ENCODE measurements around the gene DNM1L. TPM values are rescaled to one million over a fixed set of nuclear protein-coding genes. Genes with fewer than 3 reads are reported as not detected.
A peak's percentile ranks its signal among the peaks of the same experiment; 100 is the strongest.

The DNM1L gene
- 64.2 TPM for total RNA-seq

DNA sequence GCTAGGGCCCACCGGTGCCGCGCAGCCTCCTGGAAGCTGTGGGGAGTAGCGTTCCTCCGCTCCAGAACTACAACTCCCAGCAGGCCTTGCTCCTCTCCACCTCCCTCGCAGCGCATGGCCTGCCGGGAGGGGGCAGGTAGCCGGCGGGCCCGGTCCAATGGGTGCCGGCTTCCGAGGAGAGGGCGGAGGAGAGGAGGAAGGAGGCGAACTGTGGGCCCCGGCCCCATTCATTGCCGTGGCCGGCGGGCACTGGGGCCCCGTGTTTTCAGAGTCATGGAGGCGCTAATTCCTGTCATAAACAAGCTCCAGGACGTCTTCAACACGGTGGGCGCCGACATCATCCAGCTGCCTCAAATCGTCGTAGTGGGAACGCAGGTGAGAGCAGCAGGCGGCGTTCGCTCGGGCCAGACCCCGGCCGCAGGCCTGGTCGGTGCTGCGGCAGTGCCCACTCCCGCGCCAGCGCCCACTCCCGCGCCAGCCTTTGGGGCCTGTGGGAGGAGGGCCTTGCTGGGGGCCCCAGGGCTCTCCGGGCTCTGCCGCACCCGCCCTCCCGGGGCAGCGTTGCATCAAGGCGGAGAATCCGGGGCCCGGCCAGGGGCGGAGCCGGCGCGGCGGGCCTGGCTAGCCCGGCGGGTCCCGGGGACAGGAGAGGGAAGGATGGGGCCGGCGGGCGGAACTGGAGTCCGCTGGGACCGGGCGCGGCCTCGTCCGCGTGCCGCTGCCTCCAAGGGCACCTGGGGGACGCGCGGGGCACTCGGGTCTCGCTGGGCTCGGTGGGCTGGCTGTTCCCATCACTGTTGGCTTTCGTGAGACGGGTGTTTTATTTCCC lies at the start of gene DNM1L:
Gene DNM1L, plus strand, starts transcription at position 211 of the 829 bp plus-strand sequence. Its CDS starts 63 bp downstream, at position 274.
- peak; percentile 95 for DNase-seq (ENCODE audit: low spot score)

DNA sequence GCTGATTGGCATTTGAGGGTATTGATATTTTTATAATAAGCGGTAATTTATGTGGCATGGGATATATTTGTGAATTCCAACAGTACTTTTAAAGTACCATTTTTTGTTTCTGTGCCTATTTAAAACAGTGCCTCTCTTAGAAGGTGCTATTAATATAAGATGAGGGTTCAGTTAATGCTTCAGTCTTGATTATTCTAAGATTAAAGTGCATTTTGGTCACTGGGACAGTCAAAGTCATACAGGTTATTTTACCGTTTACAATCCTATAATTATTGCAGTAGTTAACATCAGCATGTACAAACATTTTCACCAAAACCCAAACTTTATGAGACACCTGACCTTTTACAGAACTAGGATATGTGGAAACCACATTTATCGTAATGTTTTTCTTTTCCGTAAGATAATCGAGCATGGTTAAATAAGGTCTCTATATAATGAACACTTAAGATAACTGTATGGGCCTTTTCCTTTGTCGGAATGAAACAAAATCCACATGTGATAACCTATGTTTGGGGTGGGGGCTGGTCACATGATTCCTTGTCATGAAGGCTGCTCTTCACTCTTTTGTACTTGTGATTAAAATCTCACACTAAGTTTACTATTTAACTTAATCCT lies 37.7 kb upstream of the DNM1L start:
- no peak for DNase-seq (ENCODE audit: low spot score)
- no peak for ATAC-seq
- intact Hi-C loops (cut with DNase I): no loop called here

More for the DNA sequence above, at the start of gene DNM1L:
- ATAC-seq: peak; percentile 99
- intact Hi-C loops (cut with DNase I): loop anchor here (10.0 kb wide), 1 partner anchor 315 kb away; no protein-coding TSS in a partner anchor

DNA sequence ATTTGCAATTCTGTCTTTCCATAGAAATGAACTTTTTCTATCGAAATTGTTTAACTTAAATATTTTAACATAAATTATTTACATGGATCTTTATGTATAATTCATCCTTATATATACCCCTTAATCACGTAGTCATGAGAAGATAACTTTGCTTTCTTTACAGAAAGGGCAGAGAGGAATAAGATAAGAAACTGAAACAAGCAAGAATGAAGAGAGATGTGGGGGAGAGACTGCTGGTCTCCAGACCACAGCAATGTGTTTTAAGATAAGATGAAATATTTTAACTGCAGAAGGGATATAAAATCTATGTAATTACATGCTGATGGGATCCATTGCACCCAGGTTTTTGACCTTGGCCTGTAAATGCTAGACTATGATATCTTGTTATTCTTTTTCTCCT lies 34.7 kb upstream of the DNM1L start:
- ATAC-seq (no peak), DNase-seq (ENCODE audit: low spot score) (no peak)
- intact Hi-C loops (cut with DNase I): no loop called here

- intact Hi-C loops (cut with DNase I): no loop called here
- DNase-seq (ENCODE audit: low spot score): no peak
- no peak for ATAC-seq
Observed at GRCh38 chr12:32647275-32647674, 31.8 kb upstream of the DNM1L start.

GRCh38 chr12:32650508-32650907 lies 28.6 kb upstream of the DNM1L start:
- DNase-seq (ENCODE audit: low spot score) (no peak), ATAC-seq (no peak)
- intact Hi-C loops (cut with DNase I): loop anchor here (10.0 kb wide), 1 partner anchor 196 kb away; no protein-coding TSS in a partner anchor

DNA sequence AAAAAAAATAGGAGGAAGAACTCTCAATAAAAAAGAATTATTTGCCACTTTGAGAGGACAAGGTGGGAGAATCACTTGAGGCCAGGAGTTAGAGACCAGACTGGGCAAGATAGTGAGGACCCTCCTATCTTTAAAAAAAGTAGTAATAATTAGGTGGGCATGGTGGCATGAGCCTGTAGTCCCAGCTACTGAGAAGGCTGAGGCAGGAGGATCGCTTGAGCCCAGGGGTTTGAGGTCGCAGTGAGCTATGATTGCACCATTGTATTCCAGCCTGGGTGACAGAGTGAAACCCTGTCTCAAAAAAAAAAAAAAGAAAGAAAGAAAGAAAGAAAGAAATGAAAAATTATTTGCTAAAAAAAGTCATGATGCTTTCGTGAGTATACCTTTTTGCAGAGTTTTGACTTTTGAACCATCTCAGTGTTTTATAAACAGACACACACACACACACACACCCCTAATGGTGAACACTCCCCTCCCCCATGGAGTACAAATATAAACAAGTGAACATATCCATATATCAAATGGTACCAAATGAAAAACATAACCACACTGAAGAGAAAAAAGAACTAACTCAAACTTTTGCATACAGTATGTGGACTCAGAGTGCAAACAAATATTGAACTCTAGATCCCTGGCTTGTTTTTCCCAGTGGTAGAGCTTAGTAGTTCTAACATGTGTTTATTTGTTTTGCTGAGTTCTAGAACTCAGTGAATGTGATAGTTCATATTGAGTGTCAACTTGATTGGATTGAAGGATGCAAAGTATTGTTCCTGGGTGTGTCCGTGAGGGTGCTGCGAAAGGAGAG lies 27.7 kb upstream of the DNM1L start:
- ATAC-seq: no peak
- intact Hi-C loops (cut with DNase I): loop anchor here (10.0 kb wide), 1 partner anchor 197 kb away; no protein-coding TSS in a partner anchor
- DNase-seq (ENCODE audit: low spot score): no peak

DNA sequence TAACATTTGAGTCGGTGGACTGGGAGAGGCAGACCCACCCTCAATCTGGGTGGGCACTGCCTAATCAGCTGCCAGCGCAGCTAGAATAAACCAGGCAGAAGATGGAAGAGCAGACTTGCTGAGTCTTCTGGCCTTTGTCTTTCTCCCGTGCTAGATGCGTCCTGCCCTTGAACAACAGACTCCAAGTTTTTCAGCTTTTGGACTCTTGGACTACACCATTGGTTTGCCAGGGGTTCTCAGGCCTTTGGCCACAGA lies 27.2 kb upstream of the DNM1L start:
- no peak for ATAC-seq
- intact Hi-C loops (cut with DNase I): loop anchor here (10.0 kb wide), 1 partner anchor 197 kb away; no protein-coding TSS in a partner anchor
- no peak for DNase-seq (ENCODE audit: low spot score)

- ATAC-seq (no peak), DNase-seq (ENCODE audit: low spot score) (no peak)
- intact Hi-C loops (cut with DNase I): loop anchor here (10.0 kb wide), 1 partner anchor 205 kb away; no protein-coding TSS in a partner anchor
Observed at GRCh38 chr12:32659908-32660440, 19.1 kb upstream of the DNM1L start.

DNA sequence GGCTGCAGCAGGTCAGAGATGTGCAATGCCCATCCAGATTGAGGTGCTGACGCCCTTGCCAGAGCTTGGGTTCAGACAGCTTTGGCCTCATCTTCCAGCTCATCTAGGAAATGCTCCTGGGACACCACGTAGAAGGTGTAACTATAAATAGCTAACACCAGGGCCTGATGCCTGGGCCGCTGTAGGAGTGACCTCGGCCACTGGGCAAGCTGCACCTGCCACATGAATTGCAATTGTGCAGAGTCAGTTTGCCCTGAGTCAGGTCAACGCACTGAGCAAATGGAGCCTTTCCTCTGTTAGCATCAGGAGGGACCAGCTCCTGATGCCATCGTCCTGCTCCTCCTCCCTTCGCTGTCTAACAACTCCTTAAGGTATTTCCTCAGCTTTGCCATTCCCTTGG lies 17.4 kb upstream of the DNM1L start:
- DNase-seq (ENCODE audit: low spot score) (no peak), ATAC-seq (no peak)
- intact Hi-C loops (cut with DNase I): no loop called here

- intact Hi-C loops (cut with DNase I): no loop called here
- no peak for DNase-seq (ENCODE audit: low spot score)
- no peak for ATAC-seq
Observed at GRCh38 chr12:32662665-32663064, 16.4 kb upstream of the DNM1L start.

DNA sequence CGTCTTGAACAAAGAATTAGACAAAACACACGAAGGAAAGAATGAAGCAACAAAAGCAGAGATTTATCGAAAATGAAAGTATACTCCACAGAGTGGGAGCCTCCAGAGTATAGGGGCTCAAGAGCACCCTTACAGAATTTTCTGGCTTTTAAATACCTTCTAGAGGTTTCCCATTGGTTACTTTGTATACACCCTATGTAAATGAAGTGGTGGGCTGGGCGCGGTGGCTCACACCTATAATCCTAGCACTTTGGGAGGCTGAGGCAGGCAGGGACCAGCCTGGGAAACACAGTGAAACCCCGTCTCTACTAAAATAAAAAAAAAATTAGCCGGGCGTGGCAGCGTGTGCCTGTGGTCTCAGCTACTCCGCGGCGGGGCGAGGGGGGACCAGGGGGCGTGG lies 13.1 kb upstream of the DNM1L start:
- ATAC-seq (no peak), DNase-seq (ENCODE audit: low spot score) (no peak)
- intact Hi-C loops (cut with DNase I): no loop called here

GRCh38 chr12:32669584-32669983 lies 9.5 kb upstream of the DNM1L start:
- no peak for ATAC-seq
- intact Hi-C loops (cut with DNase I): no loop called here
- DNase-seq (ENCODE audit: low spot score): no peak

DNA sequence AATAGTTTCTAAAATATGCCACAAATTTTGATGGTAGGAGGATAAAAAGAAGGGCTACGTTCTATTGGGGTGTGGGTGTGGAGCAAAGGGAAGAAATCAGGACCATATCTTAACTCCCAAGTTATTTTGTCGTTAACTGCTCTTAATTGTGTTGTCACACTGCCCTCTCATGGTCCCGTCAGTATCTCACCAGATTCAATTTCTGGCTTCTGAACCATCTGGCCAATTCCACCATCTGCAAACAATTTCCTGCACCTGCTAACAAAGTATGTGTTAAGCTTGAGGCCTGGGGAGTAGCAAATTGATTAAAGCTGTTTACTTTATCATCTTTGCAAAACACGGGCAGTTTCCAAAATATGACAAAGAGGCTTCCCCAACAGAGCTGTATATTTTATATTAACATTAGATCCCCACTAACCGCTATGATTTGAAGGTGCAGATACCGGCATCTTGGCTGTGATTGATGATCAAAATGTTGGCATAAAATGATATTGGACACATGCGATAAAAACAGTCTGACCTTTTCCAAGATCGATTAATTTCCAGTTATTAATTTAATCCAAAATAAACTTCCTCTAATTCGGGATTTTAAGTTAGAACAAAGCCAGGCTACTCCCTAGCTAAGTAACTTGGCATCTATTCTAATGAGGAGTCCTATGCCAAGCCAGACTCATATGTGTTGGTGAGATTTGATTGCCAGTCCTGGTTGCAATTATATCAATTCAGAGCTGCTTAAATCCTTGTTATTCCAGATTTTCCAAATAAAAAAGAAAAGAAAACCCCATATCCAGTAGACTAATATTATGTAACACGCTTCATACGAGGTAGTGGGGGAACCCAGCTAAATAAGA lies 6.9 kb upstream of the DNM1L start:
- DNase-seq (ENCODE audit: low spot score) (no peak), ATAC-seq (peak; percentile 89)
- intact Hi-C loops (cut with DNase I): loop anchor here (10.0 kb wide), 1 partner anchor 307 kb away; no protein-coding TSS in a partner anchor

DNA sequence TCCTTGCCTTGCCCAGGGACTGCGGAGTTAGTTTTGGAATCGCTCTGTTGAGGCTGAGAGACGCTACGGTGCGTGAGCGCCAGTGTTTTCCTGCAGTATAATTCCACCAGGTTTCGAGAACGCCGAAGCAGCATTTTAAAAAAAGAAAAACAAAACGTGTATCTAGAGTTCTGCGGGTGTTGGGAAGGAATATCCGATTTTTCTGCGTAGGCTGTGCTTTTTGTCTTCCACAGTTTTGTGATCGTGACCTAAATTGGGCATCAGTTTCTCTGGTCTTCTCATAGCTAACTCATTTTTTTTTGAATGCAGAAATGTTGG lies 778 bp downstream of the DNM1L start:
- ATAC-seq: no peak
- intact Hi-C loops (cut with DNase I): loop anchor here (10.0 kb wide), 1 partner anchor 315 kb away; no protein-coding TSS in a partner anchor

GRCh38 chr12:32680787-32681186 lies 1.7 kb downstream of the DNM1L start:
- DNase-seq (ENCODE audit: low spot score) (no peak), ATAC-seq (no peak)
- intact Hi-C loops (cut with DNase I): no loop called here

More for the DNA sequence above, 778 bp downstream of the DNM1L start:
- no peak for DNase-seq (ENCODE audit: low spot score)

- ATAC-seq (no peak), DNase-seq (ENCODE audit: low spot score) (no peak)
- intact Hi-C loops (cut with DNase I): no loop called here
Observed at GRCh38 chr12:32681272-32681671, 2.2 kb downstream of the DNM1L start.

- ATAC-seq: no peak
- no peak for DNase-seq (ENCODE audit: low spot score)
- intact Hi-C loops (cut with DNase I): no loop called here
Observed at GRCh38 chr12:32686340-32686739, 7.2 kb downstream of the DNM1L start.

GRCh38 chr12:32688786-32689185 lies 9.7 kb downstream of the DNM1L start:
- DNase-seq (ENCODE audit: low spot score) (no peak), ATAC-seq (no peak)
- intact Hi-C loops (cut with DNase I): no loop called here

DNA sequence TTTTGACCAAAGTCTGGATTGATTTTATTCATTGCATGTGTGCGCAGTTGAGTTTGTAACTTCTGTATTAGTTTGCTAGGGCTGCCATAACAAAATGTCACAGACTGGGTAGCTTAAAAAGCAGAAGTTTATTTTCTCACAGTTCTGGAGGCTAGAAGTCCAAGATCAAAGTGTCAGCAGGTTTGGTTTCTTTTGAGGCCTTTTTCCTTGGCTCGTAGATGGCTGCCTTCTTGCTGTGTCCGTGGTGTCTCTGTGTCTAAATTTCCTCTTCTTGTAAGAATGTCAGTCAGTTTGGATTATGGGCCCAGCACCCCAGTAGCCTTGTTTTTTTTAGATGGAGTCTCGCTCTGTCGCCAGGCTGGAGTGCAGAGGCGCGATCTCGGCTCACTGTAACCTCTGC lies 11.8 kb downstream of the DNM1L start:
- DNase-seq (ENCODE audit: low spot score) (no peak), ATAC-seq (no peak)
- intact Hi-C loops (cut with DNase I): no loop called here

All from sciatic nerve (tissue), 2 donors.